Fibroblast of mammary gland (primary cell): Measurements from ENCODE around the gene WDFY3.

Experiments used
- DNase-seq: peaks from one replicate; pipeline ENCODE4 v3.0.0-alpha.2; 2010; ENCODE audit warnings: low read depth
- H3K4me3 ChIP-seq: 2 replicates; pipeline ENCODE4 v1.5.1; 2011; ENCODE audit warnings: low read depth, mild to moderate bottlenecking, low read length, moderate library complexity; ENCODE audit not compliant: control insufficient read depth
- CTCF ChIP-seq: conservative IDR thresholded peaks from 2 replicates; pipeline ENCODE4 v1.5.1; 2011; ENCODE audit warnings: low read depth, low read length, inconsistent platforms; ENCODE audit not compliant: control insufficient read depth, insufficient read depth

The WDFY3 gene

DNA sequence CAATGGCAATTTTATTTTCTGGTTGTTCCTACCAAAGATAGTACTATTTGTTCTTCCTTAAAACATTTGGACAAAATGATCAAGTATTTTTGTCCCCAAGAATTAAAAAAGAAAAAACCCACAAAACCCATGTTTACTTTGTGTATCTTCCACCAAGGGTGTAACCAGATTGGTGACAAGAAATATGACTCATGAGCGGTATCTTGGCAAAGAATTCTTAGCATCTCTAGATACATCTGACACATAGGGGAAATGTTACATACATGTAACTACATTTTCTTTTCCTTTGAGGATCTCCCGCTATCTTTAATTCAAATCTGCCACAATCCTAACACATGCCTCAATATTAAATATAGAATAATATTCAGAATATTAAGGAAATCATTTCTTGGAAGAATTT is 78.7 kb downstream of the WDFY3 start:
- DNase-seq: peak; percentile 86
- no peak for TF ChIP-seq CTCF
- H3K4me3 ChIP-seq: no peak overlapping the region

DNA sequence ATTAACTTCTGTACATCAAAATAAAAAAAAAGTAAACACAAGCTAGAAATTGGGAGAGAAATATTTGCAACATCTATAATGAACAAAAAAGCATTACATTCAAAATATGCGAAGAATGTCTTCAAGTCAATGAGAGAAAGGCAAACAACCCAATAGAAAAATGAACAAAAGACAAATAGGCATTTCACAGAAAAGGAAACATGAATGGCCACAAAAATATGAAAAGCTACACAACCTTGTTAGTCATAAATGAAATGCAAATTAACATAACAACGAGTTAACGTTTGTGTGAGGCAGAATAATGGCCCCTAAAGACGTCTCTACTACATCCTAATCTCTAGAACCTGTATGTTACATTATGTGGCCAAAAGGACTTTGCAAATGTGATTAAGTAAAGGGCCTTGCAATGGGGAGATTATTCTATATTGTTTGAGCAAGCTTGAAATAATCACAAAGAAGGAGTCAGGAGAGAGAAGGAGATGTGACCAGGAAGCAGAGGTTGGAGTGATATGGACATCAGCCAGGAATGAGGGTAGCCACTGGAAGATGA is 86.8 kb downstream of the WDFY3 start:
- no peak overlapping the region for H3K4me3 ChIP-seq
- DNase-seq: no peak
- TF ChIP-seq CTCF: no peak

- no peak for DNase-seq
- H3K4me3 ChIP-seq: no peak overlapping the region
- no peak for TF ChIP-seq CTCF
These were observed 87.9 kb downstream of the WDFY3 start for GRCh38 chr4:84878546-84878945.

DNA sequence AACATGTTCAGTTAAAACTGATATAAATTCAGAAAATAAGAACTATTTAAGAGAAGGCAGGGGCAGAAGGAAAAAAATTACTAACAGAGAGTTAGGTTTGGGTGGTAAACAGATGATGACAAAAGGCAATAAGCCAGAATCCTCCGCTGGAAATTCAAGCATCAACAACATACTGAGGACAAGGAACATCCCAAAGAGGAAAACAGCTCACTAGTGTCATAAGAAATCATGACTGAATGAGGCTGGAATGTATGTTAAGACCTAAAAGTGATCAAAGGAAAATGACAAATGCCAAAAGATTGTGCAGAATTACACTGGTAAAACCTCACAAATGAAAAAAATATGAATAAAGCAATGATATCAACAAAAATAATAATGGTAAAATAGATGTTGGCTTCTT is 88.4 kb downstream of the WDFY3 start:
- peak; percentile 92 for DNase-seq
- no peak for TF ChIP-seq CTCF
- H3K4me3 ChIP-seq: no peak overlapping the region

DNA sequence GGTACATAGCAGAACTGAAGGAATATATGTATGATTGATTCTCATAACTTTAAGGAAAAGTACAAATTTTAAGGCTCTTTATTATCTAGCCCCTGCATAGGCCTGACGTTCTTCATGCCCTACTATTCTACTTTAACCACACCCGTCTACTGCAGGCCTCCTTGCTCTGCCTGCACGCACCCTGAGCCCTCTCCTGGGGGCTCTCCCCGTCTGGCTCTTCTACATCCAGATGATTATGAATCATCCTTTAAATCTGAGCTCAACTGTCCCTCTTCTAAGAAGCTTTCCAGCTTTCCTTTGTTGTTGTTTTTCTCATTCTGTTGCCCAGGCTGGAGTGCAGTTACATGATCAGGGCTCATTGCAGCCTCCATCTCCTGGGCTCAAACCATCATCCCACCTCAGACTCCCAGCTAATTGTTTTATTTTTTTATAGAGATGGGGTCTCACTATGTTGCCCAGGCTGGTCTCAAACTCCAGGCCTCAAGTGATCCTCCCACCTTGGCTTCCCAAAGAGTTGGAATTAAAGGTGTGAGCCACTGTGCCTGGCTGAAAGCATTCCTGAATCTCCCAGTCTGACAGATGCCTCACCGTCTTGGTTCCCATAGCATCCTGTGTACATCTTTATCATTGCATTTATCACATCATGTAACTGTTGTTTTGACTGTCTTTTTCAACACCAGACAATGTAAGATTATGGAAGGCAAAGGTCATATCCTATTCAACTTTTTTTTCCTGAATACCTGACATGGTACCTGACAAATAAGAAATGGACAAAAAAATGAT is 89.2 kb downstream of the WDFY3 start:
- TF ChIP-seq CTCF: no peak
- DNase-seq: peak; percentile 57

DNA sequence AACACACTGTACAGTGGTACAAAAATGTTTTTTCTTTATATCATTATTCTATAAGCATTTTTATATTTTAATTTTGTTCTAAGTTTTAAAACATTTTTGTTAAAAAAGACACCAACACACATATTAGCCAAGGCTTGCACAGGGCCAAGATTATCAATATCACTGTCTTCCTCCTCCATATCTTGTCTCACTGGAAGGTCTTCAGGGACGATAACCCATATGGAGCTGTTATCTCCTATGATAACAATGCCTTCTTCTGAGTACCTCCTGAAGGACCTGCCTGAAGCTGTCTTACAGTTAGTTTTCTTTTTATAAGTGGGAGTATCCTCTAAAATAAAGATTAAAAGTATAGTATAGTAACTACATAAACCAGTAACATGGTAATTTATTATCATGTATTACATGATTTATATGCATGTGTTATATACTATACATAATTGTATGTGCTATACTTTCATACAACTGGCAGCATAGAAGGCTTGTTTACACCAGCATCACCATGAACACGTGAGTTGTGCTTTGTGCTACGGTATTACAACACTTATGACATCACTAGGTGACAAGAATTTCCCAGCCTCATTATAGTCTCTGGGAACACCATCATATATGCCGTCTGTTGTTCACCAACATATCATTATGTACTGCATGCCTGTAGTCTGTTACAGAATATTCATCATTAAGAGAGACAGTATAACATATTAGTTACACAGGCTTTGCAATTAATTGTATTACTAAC is 90.7 kb downstream of the WDFY3 start:
- TF ChIP-seq CTCF: no peak
- H3K4me3 ChIP-seq: no peak overlapping the region
- peak; percentile 41 for DNase-seq

More for the DNA sequence above, 89.2 kb downstream of the WDFY3 start:
- H3K4me3 ChIP-seq: no peak overlapping the region
